BLaER1 treated with 17β-estradiol and CSF1 and Interleukin-3, amounts not matched to agents 10 nM and 100 nM (cell line): Measurements from ENCODE around the gene PRR20G.

ENCODE experiments used
- H3K27ac ChIP-seq, 11 experiments: shearing (Covaris generic); formaldehyde crosslinking; 2 replicates each; pipeline ENCODE4 v1.8.1; 2022
- H3K27me3 ChIP-seq, 11 experiments: shearing (Covaris generic); formaldehyde crosslinking; 2 replicates each; pipeline ENCODE4 v1.8.1; 2022
- H3K36me3 ChIP-seq, 11 experiments: shearing (Covaris generic); formaldehyde crosslinking; 2 replicates each; pipeline ENCODE4 v1.8.1; 2022
- H3K4me1 ChIP-seq, 10 experiments: shearing (Covaris generic); formaldehyde crosslinking; 2 replicates each; pipeline ENCODE4 v1.8.1; 2022
- H3K4me2 ChIP-seq, 11 experiments: shearing (Covaris generic); formaldehyde crosslinking; 2 replicates each; pipeline ENCODE4 v1.8.1; 2022
- H3K4me3 ChIP-seq, 10 experiments: shearing (Covaris generic); formaldehyde crosslinking; 2 replicates each; pipeline ENCODE4 v1.8.1; 2022
- H3K9ac ChIP-seq, 11 experiments: shearing (Covaris generic); formaldehyde crosslinking; 2 replicates each; pipeline ENCODE4 v1.8.1; 2022
- H3K9me3 ChIP-seq, 11 experiments: shearing (Covaris generic); formaldehyde crosslinking; replicated peaks in 1 of 11; 2 replicates each; pipeline ENCODE4 v1.8.1; 2022
- H4K20me1 ChIP-seq, 11 experiments: shearing (Covaris generic); formaldehyde crosslinking; 2 replicates each; pipeline ENCODE4 v1.8.1; 2022
- Cebpa-rat ChIP-seq, 11 experiments: shearing (Covaris generic); IDR thresholded peaks; 2 replicates each; pipeline ENCODE4 v1.8.1; 2022

The PRR20G gene

DNA sequence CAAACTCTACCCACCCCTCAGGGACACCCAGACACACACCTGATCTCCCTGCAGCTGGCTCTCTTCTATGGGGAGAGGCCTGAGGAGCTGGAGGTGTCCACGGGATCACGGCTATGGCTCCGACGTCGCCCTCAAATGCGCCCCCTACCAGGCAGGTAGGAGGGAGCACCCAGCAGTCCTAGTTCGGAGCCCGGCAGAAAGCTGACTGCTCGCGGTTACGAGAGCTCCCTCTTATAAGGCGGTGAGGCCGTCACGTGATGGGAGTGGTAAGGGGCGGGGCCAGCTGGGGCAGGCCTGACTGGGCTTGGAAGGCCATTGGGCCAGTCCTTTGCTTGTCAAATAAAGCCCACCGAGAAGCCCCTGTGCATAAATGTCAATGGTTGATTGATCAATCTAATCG is at the start of gene PRR20G:
Gene PRR20G (minus strand): TSS at position 207 of the 400 bp plus-strand sequence. CDS start 681 bp downstream, outside the sequence.
- no peak for TF ChIP-seq Cebpa-rat (IDR thresholded peaks at IDR 0.05)
- Histone ChIP-seq H3K27me3 (no peaks in the 10 kb centered on the region), H3K36me3 (no peaks in the 10 kb centered on the region), H4K20me1 (no peaks in the 10 kb centered on the region), H3K9ac (no peak within 1 kb of the TSS), H3K4me2 (peak within 1 kb of the TSS in 7 of 11 experiments; percentile 4 to 66 (median 27); a peak in 12 of 22 replicates), H3K27ac (no peak within 1 kb of the TSS), H3K4me3 (no peak within 1 kb of the TSS), H3K9me3 (peaks cover 0 to 20% (median 10%) of the 10 kb centered on the region in 11 experiments; a peak in 12 of 22 replicates), H3K4me1 (peaks cover 0 to 12% (median 5%) of the 10 kb centered on the region in 10 experiments; a peak in 12 of 20 replicates)

DNA sequence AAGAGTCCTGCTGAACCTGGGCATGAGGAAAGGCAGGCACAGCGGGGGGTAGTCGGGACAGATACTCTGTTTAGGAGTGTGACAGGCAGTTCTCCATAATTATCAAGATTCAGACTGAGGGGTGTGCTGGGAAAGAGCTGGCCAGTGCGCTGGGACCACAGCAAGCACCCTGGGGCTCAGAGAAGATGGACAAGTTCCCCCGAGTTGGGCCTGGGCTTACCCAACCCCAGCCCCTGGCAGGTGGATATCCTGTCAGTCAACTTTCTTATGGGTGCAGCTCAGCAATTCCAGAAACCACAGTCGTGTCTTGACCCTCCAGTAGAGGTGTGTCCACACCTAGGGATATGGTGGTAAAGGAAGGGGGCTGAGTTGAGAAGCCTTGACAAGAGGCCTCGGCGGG is 49.2 kb upstream of the PRR20G start:
- Histone ChIP-seq H3K4me3 (no peak overlapping the region), H3K4me2 (no peak overlapping the region), H3K9me3 (peaks cover 16 to 34% (median 29%) of the 10 kb centered on the region in 11 experiments), H3K4me1 (no peaks in the 10 kb centered on the region), H3K9ac (no peak overlapping the region), H3K27me3 (no peaks in the 10 kb centered on the region), H3K36me3 (no peaks in the 10 kb centered on the region), H3K27ac (no peak overlapping the region), H4K20me1 (no peaks in the 10 kb centered on the region)
- TF ChIP-seq Cebpa-rat (IDR thresholded peaks at IDR 0.05): no peak

DNA sequence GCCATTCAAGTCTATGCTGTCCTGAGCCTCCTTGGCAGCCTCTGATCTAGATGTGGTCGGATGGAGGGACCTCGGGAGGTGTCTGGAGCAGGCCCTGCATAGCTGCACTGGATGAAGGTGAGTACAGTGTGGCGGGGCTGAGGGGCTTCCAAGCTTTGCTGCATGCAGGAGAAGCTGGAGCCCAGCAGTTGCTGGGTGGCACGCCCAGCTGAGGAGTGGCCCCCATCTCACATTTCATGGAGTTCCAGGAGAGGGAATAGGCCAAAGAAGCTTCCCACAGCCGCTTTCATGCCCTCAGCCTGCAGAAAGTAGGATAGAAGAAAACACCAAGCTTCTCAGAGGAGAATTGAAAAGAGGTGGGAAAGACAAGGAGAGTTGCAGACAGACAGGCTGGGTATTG is 48.3 kb upstream of the PRR20G start:
- no peak for TF ChIP-seq Cebpa-rat (IDR thresholded peaks at IDR 0.05)
- Histone ChIP-seq H3K9me3 (peaks cover 23 to 43% (median 38%) of the 10 kb centered on the region in 11 experiments), H3K4me1 (no peaks in the 10 kb centered on the region), H3K4me2 (no peak overlapping the region), H3K27me3 (no peaks in the 10 kb centered on the region), H3K4me3 (no peak overlapping the region), H3K9ac (no peak overlapping the region), H4K20me1 (no peaks in the 10 kb centered on the region), H3K36me3 (no peaks in the 10 kb centered on the region), H3K27ac (no peak overlapping the region)

DNA sequence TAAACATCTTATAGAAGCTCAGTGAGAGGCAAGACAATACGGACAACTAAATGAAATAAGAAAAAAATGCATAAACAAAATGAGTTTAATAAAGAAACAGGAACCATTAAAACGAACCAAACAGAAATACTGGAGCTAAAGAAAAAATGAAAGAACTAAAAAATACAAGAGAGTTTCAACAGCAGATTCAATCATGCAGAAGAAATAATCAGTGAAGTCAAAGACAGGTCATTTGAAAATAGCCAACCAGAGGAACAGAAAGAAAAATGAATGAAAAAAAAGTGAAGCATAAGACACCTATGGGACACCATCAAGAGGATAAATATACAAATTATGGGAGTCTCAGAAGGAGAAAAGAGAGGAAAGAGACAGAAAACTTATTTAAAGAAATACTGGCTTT is 42.5 kb upstream of the PRR20G start:
- Histone ChIP-seq H3K9me3 (peaks cover 57 to 91% (median 69%) of the 10 kb centered on the region in 11 experiments), H3K9ac (no peak overlapping the region), H3K4me1 (no peaks in the 10 kb centered on the region), H4K20me1 (no peaks in the 10 kb centered on the region), H3K4me3 (no peak overlapping the region), H3K27me3 (no peaks in the 10 kb centered on the region), H3K4me2 (no peak overlapping the region), H3K27ac (no peak overlapping the region), H3K36me3 (no peaks in the 10 kb centered on the region; a peak in 1 of 22 replicates)
- TF ChIP-seq Cebpa-rat (IDR thresholded peaks at IDR 0.05): no peak

DNA sequence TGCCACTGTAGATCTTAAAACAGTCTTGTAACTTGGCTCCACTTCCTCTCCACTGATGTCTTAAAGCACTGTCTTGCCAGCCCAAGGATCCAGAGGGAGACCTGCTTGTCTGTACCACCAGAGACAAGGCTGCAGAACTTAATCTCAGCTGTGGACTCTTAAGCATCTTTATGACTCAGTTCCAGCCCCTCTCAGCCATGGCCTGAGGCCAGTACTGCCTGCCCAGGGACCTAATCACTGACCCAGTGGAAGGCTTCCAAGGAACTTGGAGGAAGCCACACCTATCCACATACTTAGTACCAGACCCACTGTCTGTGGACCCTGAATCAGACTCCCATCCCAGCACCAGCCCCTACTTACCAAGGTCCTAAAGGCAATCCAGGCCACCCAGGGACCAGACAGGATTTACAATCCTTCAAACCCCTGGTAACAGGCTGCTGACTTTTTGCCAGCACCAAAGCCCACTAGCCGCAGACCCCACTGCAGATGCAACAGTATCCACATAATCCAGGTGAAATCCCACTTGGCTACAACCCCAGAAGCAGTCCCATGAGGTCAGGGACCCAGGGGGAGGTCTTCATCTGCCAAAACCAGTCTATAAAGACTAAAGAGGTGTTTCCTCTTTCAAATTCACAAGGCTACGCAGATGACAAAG is 41.9 kb upstream of the PRR20G start:
- no peak overlapping the region for H3K4me2 ChIP-seq

DNA sequence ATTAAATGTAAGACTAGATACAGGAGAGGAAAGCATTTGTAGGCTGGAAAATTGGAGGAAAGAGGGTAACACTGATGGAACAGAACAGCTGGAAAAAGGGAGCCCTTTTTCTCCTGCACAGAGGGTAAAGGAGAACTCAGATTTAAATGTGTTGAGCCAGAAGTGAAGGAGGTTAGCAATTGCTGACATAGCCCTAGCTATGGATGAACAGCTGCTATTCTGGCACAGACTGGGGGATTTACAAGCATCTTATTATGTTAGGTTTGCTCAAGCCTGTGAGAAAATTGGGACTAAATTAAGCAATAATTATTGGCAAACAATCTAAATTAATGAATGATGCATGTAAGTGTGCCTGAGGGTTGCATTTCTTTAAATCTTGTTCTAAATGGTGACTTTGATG is 40.6 kb upstream of the PRR20G start:
- Histone ChIP-seq H3K9ac (no peak overlapping the region), H3K27me3 (no peaks in the 10 kb centered on the region), H3K36me3 (no peaks in the 10 kb centered on the region; a peak in 1 of 22 replicates), H3K4me1 (peaks cover 0 to 9% (median 0%) of the 10 kb centered on the region in 10 experiments; a peak in 3 of 20 replicates), H3K4me3 (no peak overlapping the region), H4K20me1 (no peaks in the 10 kb centered on the region), H3K9me3 (peaks cover 44 to 75% (median 56%) of the 10 kb centered on the region in 11 experiments), H3K27ac (no peak overlapping the region), H3K4me2 (no peak overlapping the region)
- no peak for TF ChIP-seq Cebpa-rat (IDR thresholded peaks at IDR 0.05)

More for the DNA sequence above, 41.9 kb upstream of the PRR20G start:
- Histone ChIP-seq H3K27ac (no peak overlapping the region), H3K9me3 (peaks cover 55 to 88% (median 69%) of the 10 kb centered on the region in 11 experiments), H4K20me1 (no peaks in the 10 kb centered on the region), H3K4me1 (peaks cover 0 to 4% (median 0%) of the 10 kb centered on the region in 10 experiments; a peak in 3 of 20 replicates), H3K36me3 (no peaks in the 10 kb centered on the region; a peak in 1 of 22 replicates), H3K4me3 (no peak overlapping the region), H3K9ac (no peak overlapping the region), H3K27me3 (no peaks in the 10 kb centered on the region)
- no peak for TF ChIP-seq Cebpa-rat (IDR thresholded peaks at IDR 0.05)

DNA sequence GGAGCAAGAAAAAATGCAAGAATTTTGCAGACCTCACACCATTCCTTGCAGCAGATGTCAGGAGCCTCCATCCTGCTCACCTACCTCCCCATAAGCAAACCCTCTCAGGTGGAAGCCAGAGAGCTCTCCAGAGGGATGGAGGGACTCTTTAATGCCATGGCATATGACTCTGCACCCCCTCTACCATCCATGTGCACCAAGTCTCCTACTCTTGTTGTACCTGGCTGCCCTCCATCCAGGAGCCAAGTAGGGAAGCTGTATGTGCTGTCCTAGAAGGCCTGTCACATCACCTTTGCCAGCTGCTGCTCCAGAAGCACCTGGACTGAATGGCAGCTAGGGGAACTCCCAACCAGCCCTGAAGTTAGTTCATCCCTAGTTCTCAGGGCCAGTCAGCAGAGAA is 38.5 kb upstream of the PRR20G start:
- Histone ChIP-seq H3K4me2 (no peak overlapping the region), H3K36me3 (no peaks in the 10 kb centered on the region; a peak in 1 of 22 replicates), H4K20me1 (no peaks in the 10 kb centered on the region), H3K27ac (no peak overlapping the region), H3K9ac (no peak overlapping the region), H3K27me3 (no peaks in the 10 kb centered on the region), H3K9me3 (peaks cover 27 to 54% (median 38%) of the 10 kb centered on the region in 11 experiments), H3K4me1 (peaks cover 0 to 9% (median 0%) of the 10 kb centered on the region in 10 experiments; a peak in 3 of 20 replicates), H3K4me3 (no peak overlapping the region)
- TF ChIP-seq Cebpa-rat (IDR thresholded peaks at IDR 0.05): no peak

DNA sequence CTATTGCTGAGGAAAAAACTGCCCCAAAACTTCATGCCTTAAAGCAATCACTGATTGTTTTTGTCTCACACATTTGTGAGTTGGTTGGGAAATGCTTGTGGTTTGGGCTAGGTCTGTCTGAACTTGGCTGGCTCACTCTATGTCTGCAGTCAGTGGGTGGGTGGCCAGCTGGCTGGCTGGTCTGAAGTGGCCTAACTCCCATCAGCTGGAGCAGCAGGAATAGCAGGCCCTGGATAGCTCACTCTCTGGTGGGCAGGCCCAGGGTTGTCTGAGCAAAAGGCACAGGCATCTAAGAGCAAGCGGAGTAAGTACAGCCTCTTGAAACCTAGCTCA is 37.7 kb upstream of the PRR20G start:
- Histone ChIP-seq H3K4me1 (peaks cover 0 to 9% (median 0%) of the 10 kb centered on the region in 10 experiments; a peak in 3 of 20 replicates), H3K27ac (peak overlapping the region in 1 of 11 experiments; percentile 25; a peak in 1 of 22 replicates), H3K4me3 (no peak overlapping the region), H3K27me3 (no peaks in the 10 kb centered on the region), H3K36me3 (no peaks in the 10 kb centered on the region; a peak in 1 of 22 replicates), H4K20me1 (no peaks in the 10 kb centered on the region), H3K9me3 (peaks cover 19 to 47% (median 32%) of the 10 kb centered on the region in 11 experiments), H3K4me2 (no peak overlapping the region), H3K9ac (no peak overlapping the region)
- TF ChIP-seq Cebpa-rat (IDR thresholded peaks at IDR 0.05): no peak

DNA sequence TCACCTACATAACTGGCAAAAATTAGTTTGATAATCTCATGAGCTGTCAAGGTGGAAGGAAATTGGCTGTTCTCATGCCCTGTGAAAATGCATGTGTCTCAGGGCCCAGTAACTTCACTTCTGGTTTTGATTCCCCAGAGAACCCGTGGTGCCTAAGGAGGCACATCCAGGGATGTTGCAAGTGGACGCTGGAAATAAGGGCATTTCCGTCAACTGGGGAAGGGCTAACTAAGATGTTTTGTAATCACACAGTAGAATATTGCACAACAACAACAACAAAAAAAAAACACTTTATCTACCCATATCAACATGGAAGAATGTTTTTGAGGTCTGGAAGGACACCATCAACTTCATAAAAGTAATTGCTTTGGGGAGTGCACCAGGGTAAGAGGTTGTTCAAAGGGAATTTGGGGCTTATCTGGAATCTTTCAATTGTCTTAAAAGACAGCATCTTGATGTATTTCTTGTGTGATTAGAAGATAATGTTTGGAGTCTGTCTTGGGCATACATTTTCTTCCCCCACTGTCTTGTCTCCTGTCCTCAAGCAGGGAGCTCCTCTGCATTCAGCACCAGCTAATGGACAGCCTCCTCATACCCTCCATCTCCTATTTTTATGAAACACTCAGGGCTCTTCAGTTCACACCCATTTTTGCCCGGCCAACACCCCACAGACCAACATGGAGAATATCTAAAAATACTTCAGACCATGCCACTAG is 37.2 kb upstream of the PRR20G start:
- peak in 7 of 11 experiments; percentile 18 to 73 (median 59); a peak in 9 of 22 replicates for TF ChIP-seq Cebpa-rat (IDR thresholded peaks at IDR 0.05)
- no peak overlapping the region for H3K9ac ChIP-seq
- peak overlapping the region in 2 of 11 experiments; percentile 1 to 3; a peak in 3 of 22 replicates for H3K4me2 ChIP-seq
- H3K27ac ChIP-seq: peak overlapping the region in 1 of 11 experiments; percentile 25; a peak in 1 of 22 replicates
- H3K4me3 ChIP-seq: no peak overlapping the region
- H3K4me1 ChIP-seq: peaks cover 0 to 9% (median 0%) of the 10 kb centered on the region in 10 experiments; a peak in 3 of 20 replicates
- H3K9me3 ChIP-seq: peaks cover 14 to 41% (median 27%) of the 10 kb centered on the region in 11 experiments
- no peaks in the 10 kb centered on the region for H4K20me1 ChIP-seq
- no peaks in the 10 kb centered on the region; a peak in 1 of 22 replicates for H3K36me3 ChIP-seq
- no peaks in the 10 kb centered on the region for H3K27me3 ChIP-seq
